NOMO-1 treated with DMSO at 0.1 percent for 48 hours (cell line): Measurements from ENCODE around the gene TENM4.
"Not testable (repeated sequence)": the region's sequence is repeated elsewhere in the genome, so short reads cannot be mapped to it uniquely, and the experiment has no call there.

Experiments
- DNase-seq: peaks from one replicate; lab custom pipeline; 2025; ENCODE audit not compliant: unreplicated experiment; lab: John Stamatoyannopoulos, UW

TENM4 gene

DNA sequence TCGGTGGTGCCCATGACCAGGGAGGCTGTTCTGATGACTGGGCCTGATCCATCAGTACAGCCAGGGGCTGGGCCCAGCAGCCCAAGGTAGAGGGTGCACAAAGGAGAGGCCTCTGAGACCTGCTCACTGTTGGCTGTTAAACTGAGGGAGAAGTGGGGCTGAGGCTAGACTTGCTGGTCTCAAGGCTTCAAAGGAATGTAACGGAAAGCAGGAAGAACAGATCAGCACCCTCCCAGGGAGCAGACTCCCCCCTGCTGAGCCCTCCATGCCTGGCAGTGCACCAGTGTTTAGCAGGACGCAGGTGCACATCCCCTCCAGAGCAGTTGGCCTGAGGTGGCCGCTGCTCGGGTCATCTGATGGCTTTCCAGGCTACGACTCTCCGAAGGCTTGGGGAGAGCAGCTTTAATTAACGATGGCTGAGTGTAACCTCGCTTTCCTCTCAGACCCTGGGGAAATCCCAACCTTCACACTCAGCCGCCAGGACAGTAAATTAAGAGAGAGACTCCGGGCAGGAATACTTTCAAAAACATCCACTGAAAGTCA lies 610.5 kb downstream of the TENM4 start:
- no peak for DNase-seq

- DNase-seq, result peak; percentile 20
Measured at GRCh38 chr11:78829146-78829545, 611.7 kb downstream of the TENM4 start.

DNA sequence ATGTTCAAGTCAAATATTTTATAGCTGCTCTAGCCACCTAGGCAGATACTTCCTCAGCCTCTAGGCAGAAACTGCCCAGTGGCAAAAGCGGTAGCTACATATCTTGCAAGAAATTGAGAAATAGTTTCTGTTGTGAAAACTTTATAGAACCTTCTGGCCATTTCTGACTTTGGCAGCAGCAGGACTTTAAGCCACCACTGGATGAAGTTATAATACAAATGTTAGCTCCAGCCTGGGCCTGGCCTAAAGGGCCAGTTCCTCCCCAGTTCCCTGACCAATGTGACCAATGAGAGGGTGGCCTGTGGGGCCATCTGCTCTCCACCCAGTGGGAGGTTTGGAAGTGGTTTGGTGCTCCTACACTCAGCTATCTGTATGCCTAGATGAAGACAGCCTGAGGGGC lies 612.2 kb downstream of the TENM4 start:
- peak; percentile 88 for DNase-seq

GRCh38 chr11:78827291-78827690 lies 613.5 kb downstream of the TENM4 start:
- DNase-seq, result not testable (repeated sequence)

GRCh38 chr11:78825591-78826020 lies 615.2 kb downstream of the TENM4 start:
- DNase-seq, result no peak

DNA sequence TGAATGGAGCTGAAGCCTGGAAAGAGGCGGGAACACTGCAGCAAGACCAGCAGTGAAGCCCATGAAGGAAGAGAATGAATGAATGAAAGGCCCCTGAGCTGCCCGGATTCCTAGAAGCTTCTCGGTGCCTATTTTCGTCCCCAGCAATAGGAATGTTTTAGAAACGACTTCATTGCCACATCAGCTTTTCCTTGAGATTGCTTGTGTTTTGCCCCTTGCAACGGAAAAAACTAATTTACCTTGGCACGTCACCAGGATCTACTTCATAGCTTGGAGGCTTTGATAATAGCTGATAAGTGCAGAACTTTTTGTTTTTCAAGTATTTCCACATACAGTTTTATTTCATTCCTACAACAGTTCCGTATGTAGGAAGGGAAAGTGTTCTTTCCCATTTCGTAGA lies 617.2 kb downstream of the TENM4 start:
- no peak for DNase-seq

DNA sequence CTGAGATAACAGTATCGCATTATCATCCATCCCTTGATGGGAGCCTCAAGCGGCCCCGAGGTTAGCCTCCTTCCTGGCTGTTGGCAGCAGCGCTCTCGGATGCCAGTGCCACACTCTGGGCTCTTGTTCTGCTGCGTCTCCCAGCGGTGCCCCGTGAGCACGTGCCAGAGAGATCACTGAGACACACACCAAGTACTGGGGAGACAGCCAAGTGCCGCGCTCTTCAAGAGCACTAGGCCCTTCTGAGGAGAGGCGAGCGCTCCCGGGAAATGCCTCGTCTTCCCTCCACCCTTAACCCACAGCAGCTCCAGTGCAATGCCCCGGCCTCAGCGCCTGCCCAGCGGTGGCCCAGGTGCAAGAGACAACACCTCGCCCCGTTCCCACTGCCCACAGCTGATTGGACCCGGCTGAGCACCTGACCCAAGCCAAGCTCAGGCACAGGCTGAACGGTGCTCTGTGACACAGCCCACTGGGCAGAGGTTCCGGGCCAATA lies 617.9 kb downstream of the TENM4 start:
- no peak for DNase-seq

- no peak for DNase-seq
Measured at GRCh38 chr11:78821371-78822306, 619.2 kb downstream of the TENM4 start.

DNA sequence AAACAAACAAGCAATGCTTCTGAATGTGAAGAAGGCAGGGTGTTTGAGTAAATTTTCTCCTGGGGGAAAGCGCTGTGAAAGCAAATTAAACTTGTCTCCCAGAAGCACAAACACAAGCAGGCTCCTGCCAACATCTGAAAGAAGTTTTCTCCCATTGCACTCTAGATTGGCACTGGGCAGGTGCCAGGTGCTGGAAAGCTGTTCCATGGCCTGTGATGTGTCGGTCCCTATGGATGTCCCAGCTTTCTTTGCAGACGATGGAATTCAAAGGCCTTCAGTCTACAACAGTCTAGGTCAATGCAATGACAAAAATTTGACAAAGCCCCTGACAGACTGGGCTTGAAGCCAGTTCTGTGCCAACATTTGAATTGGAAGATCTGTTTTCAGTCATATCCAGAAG lies 620.1 kb downstream of the TENM4 start:
- no peak for DNase-seq

DNA sequence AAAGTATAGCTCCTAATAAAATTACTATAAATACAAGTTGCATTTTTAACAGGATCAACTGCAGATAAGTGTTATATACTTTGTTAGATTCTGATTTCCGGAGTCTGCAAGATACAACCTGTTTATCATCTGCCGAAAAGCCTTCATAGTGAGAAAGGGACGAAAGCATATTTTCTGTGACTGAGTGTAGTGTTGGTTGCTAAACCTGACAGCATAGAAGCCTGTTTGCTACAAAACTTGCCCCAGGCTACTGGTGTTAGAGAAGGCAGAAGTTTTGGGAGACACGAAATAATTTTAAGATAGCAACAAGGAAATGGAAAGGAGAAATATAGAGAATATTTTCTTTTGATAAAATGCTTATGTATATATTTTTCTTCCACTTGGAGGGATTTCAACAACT lies 622.6 kb downstream of the TENM4 start:
- no peak for DNase-seq

DNA sequence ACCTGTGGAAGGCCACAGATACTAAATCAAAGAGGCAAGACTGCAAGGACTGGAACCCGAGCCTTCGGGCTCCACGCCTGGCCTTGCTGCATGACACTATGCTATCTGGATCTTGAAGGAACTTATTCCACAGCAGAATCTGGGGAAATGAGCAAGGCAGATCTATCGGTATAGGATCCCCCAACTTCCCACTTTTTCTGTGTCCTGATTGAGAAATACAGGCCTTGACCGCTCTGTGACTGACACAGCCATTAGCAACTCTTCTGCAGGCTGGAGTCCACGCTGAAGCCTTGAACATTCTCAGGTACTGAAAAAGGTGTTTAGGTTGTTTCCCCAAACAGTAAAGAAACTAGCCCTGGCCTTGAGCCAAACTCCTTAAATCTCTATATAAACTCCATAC lies 625.0 kb downstream of the TENM4 start:
- DNase-seq, result no peak

GRCh38 chr11:78812513-78813293 lies 628.1 kb downstream of the TENM4 start:
- peak; percentile 82 for DNase-seq

- DNase-seq, result no peak
Measured at GRCh38 chr11:78810559-78811009, 630.2 kb downstream of the TENM4 start.

DNA sequence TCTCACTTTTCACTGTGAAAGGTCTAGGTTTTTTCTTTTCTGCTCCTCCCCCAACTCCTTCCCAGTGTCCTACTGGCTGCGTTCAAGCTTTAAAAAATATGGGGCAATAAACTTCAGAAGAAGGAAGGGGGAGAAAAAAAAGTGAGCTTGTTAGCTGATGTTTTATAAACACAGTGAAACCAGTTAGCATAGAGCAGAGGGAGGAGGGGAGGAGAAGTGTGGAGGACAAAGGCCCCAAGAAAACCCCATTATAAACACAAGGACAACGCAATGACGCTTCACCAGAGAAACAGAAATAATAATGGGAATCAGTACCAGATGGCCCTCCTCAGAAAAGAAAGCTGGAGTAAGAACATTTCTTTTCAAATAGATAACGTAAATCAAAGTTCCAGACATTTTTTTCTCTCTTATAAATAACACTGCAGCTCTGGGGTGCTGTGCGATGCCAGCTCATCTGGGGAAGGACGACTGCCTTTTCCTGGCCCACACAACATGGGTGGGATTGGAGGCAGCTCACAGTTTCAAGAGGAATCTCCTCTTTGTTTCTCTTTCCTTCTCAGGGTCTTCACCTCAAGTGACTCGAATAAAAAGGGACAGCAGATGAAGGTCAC lies 630.8 kb downstream of the TENM4 start:
- no peak for DNase-seq

DNA sequence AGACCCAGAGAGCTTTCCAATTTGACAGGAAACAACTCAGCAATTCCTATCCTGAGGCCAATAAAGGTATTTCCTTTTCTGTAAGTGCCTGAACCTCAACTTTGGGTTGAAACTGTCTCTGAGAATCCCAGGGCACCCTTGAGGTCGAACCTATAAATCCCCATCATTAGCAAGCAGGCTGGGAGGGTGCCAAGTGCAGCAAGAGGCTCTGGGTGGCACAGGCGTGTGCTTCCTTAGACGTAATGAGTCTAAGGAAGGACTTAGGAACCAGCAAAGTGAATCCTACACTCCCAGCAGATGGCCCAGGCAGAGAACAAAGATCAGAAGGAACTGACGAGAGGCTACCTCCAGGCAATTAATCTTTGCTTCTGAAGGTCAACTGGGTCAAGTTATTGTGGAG lies 631.9 kb downstream of the TENM4 start:
- DNase-seq, result no peak

DNA sequence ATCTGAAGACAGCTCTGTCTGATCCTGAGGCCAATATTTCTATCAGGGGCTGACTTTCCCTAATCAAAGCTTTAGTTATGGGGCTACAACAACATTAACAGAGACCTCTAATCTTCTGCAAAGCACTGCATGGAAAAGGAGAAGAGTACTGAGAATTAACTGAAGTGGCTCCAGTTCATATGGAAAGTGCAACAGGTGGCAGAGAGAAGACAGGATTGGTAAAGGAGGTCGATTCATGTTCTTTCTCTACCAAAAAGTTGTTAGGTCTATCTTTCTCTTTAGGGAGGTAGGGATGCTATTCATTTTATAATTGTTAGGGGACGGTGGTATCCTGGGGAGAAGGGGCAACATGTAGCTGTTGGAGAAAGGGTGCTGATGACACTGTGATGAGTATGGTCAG lies 633.5 kb downstream of the TENM4 start:
- DNase-seq, result no peak

GRCh38 chr11:78806214-78807004 lies 634.4 kb downstream of the TENM4 start:
- peak; percentile 91 for DNase-seq

DNA sequence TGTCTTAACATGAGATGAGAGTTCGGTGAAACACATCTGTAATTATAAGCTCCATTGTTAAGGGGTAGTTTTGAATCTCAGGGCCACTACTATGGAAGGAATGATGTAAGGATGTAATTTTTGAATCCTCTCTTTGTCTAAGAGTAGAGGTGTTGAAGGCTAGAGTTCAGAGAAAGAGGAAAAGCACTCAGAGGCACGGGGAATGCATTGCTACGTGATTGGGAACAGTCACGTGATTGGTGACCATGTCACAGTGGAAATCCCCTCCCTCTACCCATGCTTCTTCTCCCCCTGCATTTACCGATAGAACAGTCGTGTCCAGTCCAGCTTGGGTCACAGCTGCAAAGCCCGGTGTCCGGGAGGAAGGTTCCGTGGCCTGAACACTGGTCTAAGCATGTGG lies 635.8 kb downstream of the TENM4 start:
- DNase-seq, result no peak

DNA sequence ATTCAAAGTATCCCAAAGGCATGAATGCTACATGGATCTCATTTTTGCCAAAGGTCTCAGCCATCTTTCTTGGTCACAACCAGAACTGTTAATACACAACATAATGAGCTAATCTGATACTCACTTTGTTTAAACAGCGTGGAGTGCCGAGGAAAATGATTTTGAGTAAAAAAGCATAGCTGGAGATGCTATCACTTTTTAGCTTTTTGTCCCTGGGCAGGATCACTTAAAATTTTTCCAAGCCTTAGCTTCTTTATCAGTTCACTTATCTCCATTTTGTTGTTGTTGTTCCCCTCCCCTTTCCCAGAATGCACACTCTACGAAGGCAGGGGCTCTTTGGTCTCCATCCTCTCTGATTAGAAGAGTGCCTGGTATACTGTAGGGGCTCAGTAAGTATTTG lies 636.8 kb downstream of the TENM4 start:
- no peak for DNase-seq

- no peak for DNase-seq
Measured at GRCh38 chr11:78802058-78802761, 638.6 kb downstream of the TENM4 start.
